HL-60/S4 (cell line): ENCODE data around the gene KIAA0319L.

Experiments used
- in situ Hi-C: fragments of 300-500 bp; cut with MboI; formaldehyde crosslinking; loops from 2 replicates; pipeline ENCODE4 v1.14.3; 2022; ENCODE audit warnings: low sequenced_read_pairs

KIAA0319L gene

DNA sequence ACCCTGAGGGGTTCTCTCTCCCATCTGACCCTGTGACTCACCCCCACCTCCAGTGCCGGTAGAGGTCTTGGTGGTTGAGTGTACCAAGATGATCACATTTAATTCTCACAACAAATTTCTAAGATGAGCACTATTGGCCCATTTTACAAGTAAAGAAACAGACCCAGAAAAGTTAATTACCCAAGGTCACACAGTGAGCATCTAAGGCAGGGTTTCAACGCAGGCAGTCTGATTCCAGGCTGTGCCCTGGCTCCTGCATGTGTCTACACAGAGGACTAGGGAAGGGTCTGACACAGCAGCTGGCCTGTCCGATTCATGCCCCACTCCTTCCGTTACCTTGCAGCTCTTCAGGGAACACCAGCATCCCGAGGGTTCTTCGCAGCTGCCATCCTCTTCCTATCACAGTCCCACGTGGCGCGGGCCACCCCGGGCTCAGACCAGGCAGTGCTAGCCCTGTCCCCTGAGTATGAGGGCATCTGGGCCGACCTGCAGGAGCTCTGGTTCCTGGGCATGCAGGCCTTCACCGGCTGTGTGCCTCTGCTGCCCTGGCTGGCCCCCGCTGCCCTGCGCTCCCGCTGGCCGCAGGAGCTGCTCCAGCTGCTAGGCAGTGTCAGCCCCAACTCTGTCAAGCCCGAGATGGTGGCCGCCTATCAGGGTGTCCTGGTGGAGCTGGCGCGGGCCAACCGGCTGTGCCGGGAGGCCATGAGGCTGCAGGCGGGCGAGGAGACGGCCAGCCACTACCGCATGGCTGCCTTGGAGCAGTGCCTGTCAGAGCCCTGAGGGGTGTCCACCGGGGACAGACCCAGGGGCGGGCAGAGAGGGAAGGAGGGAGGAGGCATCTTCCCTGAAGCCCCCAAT, 7.9 kb upstream of the KIAA0319L start:
- in situ Hi-C loops = loop anchor here (5.0 to 10.0 kb wide), 2 partner anchors 110 to 157 kb away; no protein-coding TSS in a partner anchor

DNA sequence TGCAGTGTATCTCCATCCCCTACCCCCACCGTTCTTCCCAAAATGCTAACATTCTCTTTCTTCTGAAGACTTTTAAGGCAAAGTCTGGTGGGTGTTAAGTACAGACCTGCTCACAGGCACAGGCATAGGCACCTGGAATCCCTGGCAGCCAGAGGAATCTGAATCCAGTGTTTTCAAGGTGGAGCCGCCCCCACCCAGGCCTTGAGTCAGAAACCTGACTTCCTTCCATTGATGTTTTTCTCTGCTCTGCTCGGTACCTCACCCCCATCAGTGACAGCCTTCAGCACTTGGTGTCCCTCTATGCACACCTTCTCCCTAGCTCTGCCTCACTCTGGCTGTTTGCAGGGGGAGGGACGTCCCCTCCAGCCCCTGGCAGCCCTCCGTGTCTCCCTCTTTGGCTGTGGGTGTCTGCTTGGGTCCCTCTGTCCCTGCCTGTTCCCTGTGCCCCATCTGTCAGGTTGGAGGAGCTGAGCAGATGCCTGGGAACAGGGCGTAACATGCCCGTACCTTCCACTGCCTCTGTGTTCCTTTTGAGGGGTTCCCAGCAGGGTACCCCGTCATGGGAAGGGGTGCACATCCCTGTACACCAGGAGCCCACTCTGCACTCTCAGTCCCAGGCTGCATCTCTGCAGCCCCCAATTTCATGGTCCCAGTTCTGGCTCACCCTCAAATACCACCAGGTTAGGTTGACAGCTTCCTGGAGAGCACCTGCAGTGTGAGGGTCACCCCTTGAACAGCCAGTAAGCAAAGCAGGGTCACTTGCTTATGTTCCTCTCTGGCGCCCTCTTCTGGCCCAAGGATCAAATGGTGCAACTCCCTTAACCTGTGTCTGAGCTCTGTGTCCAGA, 7.1 kb upstream of the KIAA0319L start:
- in situ Hi-C loops = loop anchor here (5.0 to 10.0 kb wide), 2 partner anchors 109 to 158 kb away; no protein-coding TSS in a partner anchor

DNA sequence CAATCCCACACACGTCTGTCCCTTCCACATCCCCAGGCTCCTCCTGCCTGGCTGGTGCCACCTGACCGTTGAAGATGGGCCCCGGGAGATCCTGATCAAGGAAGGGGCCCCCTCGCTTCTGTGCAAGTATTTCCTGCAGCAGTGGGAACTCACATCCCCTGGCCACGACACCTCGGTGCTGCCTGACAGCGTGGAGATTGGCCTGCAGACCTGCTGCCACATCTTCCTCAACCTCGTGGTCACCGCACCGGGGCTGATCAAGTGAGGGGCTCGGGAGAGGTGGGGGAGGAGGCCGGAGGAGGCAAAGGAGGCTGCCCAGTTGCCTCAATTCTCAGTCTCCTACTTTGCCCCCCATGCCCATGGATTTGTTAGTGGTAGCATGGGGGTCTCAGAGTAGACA, 6.0 kb upstream of the KIAA0319L start:
- in situ Hi-C loops = loop anchor here (5.0 to 10.0 kb wide), 2 partner anchors 108 to 159 kb away; no protein-coding TSS in a partner anchor

DNA sequence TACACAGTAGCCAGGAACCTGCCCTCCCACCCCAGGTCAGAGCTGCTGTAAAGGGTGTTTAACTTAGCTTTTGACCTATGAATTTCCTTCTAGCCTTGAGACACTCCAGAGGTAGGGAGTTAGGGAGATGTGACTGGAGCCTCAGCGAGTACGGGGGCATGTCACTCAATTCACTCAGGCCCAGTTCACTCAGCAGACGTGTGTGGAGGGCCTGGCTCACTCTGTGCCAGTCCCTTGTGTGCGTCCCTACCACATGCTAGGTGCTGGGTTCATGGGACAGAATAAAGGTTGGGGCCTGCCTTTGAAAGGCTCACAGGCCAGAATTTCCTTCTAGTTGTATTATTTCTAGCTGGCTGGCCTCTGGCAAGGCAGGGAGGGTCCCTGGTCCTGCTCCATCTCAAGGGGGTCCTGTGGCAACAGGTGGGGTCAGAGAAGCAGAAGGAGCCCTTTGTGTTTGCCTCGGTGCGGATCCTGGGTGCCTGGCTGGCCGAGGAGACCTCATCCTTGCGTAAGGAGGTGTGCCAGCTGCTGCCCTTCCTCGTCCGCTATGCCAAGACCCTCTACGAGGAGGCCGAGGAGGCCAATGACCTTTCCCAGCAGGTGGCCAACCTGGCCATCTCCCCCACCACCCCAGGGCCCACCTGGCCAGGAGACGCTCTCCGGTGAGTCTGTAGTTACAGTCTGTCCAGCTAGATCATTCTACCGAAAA, 4.9 kb upstream of the KIAA0319L start:
- in situ Hi-C loops = loop anchor here (5.0 to 10.0 kb wide), 2 partner anchors 107 to 160 kb away; no protein-coding TSS in a partner anchor

DNA sequence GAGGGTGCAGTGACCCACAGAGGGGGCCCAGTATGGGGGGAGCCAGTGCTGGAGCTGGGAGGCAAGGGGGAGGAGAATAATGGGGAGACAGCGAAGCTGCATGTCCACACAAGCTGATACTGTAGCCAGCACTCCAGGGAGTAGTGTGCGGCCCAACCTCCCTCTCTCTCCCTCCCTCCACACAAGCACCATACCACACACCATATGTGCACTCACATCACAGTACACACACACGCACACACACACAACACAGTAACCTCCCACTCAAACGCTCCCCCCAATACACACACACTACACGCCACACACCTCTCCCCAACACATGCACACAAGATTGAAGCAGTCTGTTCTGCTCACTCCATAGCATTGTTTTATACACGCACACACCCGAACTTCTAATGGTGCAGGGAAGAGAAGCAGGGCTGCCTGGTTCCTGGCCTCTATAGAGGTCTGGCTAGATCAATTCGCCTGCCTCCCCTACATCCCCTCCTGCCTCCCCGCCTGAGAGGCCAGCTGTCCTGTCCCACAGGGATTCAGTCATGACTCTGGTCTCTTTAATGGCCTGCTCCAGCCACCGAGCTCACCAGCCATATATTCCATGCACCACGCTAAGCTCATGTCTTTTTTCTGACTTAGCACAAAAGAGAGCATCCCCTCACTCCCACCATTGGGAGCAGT, 4.2 kb upstream of the KIAA0319L start:
- in situ Hi-C loops = loop anchor here (5.0 to 10.0 kb wide), 2 partner anchors 107 to 161 kb away; no protein-coding TSS in a partner anchor

GRCh38 chr1:35560256-35561225, 3.3 kb upstream of the KIAA0319L start:
- in situ Hi-C loops = loop anchor here (5.0 to 10.0 kb wide), 2 partner anchors 106 to 162 kb away; no protein-coding TSS in a partner anchor

- in situ Hi-C loops = no loop called here
Measured at GRCh38 chr1:35559317-35559944, 2.2 kb upstream of the KIAA0319L start.

DNA sequence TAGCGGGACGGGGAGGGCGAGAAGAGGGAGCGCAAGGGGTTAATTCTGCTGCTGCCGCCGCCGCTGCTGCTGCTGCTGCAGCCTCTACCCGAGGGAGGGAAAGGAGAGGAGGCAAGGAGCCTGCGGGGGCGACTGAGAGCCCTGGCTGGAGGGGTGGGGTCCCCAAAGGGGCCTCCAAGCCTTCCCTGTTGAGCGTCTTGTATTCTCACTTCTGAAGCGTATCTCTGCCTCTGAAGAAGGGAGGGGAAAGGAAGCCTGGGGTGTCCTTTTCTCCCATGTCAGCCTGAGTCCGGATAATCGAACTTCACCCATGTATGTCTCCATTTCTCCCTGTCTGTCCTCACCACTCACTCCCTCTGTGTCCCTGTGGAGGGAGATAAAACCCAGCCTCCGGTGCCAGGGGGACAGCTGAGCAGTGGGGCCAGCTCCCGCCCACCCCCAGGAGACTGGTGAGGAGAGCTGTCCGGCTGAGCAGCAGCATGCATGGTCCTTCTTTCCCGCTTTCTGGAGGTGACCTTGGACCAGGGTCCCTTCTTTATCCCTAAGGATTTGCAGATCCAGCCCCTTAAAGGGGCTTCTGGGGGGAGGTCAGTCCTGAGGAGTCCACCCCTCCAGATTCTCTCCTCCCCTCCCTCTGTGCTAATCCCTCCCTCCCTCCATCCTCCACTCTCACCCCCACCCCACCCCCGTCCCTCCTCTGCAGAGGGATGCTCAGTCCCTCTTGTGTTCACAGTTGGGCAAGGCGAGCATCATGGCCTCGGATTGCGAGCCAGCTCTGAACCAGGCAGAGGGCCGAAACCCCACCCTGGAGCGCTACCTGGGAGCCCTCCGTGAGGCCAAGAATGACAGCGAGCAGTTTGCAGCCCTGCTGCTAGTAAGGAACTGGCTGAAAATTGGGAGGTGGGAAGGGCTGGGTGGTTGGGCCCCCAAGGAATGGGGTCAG, 1.4 kb upstream of the KIAA0319L start:
- in situ Hi-C loops = no loop called here

GRCh38 chr1:35557611-35558373, 589 bp upstream of the KIAA0319L start, which contains the start of gene NCDN:
Gene NCDN (plus strand): TSS chr1:35557799. CDS start chr1:35558191, 392 bp downstream.
- in situ Hi-C loops = no loop called here

DNA sequence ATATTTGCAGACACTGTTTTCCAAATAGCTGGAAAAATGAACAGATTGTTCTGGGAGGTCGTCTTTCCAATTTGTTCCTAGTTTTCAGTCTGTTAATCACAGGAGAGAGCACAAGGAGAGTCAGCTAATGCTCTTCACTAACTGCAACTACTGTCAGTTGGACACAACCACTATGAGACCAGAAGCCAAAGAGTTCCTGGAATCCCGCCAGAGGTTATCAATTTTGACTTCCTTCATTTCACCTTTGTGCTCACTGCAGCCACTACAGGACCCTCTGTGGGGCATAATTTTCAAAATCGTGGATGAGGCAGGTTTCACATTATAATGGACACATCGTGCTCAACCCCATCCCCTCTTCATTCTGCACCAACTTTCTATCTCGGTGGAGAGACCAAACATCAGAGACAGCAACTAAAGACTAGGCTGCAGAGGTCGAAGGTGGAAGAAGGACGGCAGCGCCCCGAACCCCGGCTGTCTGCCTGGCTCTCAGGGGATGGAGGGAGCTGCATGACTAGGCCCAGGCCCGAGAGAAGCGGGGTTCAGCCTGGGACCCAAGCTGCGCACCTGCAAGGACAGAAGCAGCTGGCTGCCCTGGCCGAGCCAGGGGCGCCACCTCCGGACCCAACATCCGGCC, 602 bp downstream of the KIAA0319L start:
- in situ Hi-C loops = no loop called here

- in situ Hi-C loops = no loop called here
Measured at GRCh38 chr1:35555601-35556477, 1.4 kb downstream of the KIAA0319L start.

DNA sequence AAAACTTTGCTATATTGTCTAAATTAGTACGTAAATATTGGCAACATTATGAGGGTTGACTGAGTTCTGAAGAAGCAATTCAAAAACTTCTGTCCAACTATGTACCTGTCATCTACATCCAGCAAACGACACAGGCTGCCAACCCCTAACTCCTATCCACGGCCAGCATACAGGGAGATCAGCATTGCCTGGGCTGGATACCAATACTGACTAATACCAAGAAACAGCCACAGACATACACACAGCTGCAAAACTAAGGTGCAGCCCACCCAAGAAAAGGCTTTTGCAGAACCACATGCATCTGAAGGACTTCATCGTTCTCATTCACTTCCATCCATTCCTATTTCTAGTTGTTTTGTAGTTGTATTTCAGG, 2.0 kb downstream of the KIAA0319L start:
- in situ Hi-C loops = no loop called here

GRCh38 chr1:35554266-35555211, 2.7 kb downstream of the KIAA0319L start:
- in situ Hi-C loops = no loop called here

- in situ Hi-C loops = no loop called here
Measured at GRCh38 chr1:35553851-35554250, 3.4 kb downstream of the KIAA0319L start.
